GM12878 (cell line): ENCODE measurements around the gene ENOX1. TPM values are rescaled to one million over a fixed set of nuclear protein-coding genes. Genes with fewer than 3 reads are reported as not detected.
A peak's percentile ranks its signal among the peaks of the same experiment; 100 is the strongest.

Experiments
- ATAC-seq: fragments of 200-7000 bp; cut with Tn5 transposase; 3 replicates; pipeline ENCODE4 v1.9.1; 2020; ENCODE audit warnings: mild to moderate bottlenecking, moderate library complexity
- BruUV-seq: library from RNA; stranded (reverse); fragments of 400-500 nt; replicated peaks from 2 replicates; lab custom pipeline; 2021; lab: Mats Ljungman, UMichigan
- CTCF ChIA-PET: fragments of 300-600 bp; sonication (Branson Sonifier 250); formaldehyde crosslinking; extraction: SDS; loops from one replicate; lab custom pipeline; 2021; ENCODE audit warnings: inconsistent platforms; lab: Yijun Ruan, JAX
- POLR2A ChIA-PET: fragments of 350-600 bp; formaldehyde crosslinking; extraction: SDS; loops from one replicate; lab custom pipeline; 2021; ENCODE audit warnings: inconsistent platforms; lab: Charles Lee
- RAD21 ChIA-PET: fragments of 300-600 bp; sonication (Branson Sonifier 250); formaldehyde crosslinking; loops from one replicate; lab custom pipeline; 2023; ENCODE audit warnings: antibody characterized with exemption; ENCODE audit not compliant: unreplicated experiment; lab: Charles Lee
- SMC1A ChIA-PET: fragments of 300-600 bp; sonication (Branson Sonifier 250); formaldehyde crosslinking; loops from one replicate; lab custom pipeline; 2023; ENCODE audit not compliant: unreplicated experiment, uncharacterized antibody; lab: Charles Lee
- DNase-seq: peaks from one replicate; pipeline ENCODE4 v3.0.0-alpha.2; 2011; ENCODE audit warnings: low read depth, low spot score
- FAIRE-seq: peaks from 3 replicates; lab custom pipeline; 2011; peaks lifted over from hg19 to GRCh38; lab: Jason Lieb, UNC
- H2AFZ ChIP-seq: 2 replicates; pipeline ENCODE4 v1.6.0; 2011; ENCODE audit warnings: low read depth, low read length, control low read depth; ENCODE audit not compliant: control insufficient read depth
- H3K27ac ChIP-seq: 2 replicates; pipeline ENCODE4 v1.5.1; 2011; ENCODE audit warnings: control low read depth; ENCODE audit not compliant: control insufficient read depth, insufficient read depth
- H3K27me3 ChIP-seq, 2 experiments: replicated peaks in 1 of 2; 2 replicates each; pipeline versions ENCODE4 v1.6.0 to v1.6.1; 2011; ENCODE audit warnings: low read length in 1 of 2; ENCODE audit not compliant: control insufficient read depth in 2 of 2, insufficient read depth in 2 of 2
- H3K36me3 ChIP-seq, 2 experiments: 2 replicates each; pipeline ENCODE4 v1.5.1; 2011; ENCODE audit warnings: low read length in 1 of 2; ENCODE audit not compliant: control insufficient read depth in 2 of 2, insufficient read depth in 2 of 2
- H3K4me1 ChIP-seq: 2 replicates; pipeline ENCODE4 v1.6.1; 2011; ENCODE audit warnings: mild to moderate bottlenecking, low read length, moderate library complexity, mixed read lengths; ENCODE audit not compliant: control insufficient read depth, insufficient read depth
- H3K4me2 ChIP-seq: 2 replicates; pipeline ENCODE4 v1.6.0; 2011; ENCODE audit warnings: control low read depth; ENCODE audit not compliant: control insufficient read depth, insufficient read depth
- H3K4me3 ChIP-seq: fragments of 200-600 bp; sonication (generic); 2 replicates; pipeline ENCODE4 v1.5.1; 2016
- H3K79me2 ChIP-seq: 2 replicates; pipeline ENCODE4 v1.6.0; 2011; ENCODE audit warnings: low read length; ENCODE audit not compliant: control insufficient read depth, insufficient read depth
- H3K9ac ChIP-seq: 2 replicates; pipeline ENCODE4 v1.8.0; 2011; ENCODE audit warnings: low read length, control low read depth, mixed read lengths; ENCODE audit not compliant: control insufficient read depth, insufficient read depth
- H3K9me3 ChIP-seq: replicated peaks from 3 replicates; pipeline ENCODE4 v1.5.1; 2011; ENCODE audit warnings: mild to moderate bottlenecking, low read length; ENCODE audit not compliant: control insufficient read depth, insufficient read depth
- H4K20me1 ChIP-seq: 2 replicates; pipeline ENCODE4 v1.6.0; 2011; ENCODE audit not compliant: control insufficient read depth, insufficient read depth
- ATF7 ChIP-seq: fragments of 450-650 bp; IDR thresholded peaks from 2 replicates; pipeline ENCODE4 v1.6.1; 2016; ENCODE audit warnings: low read depth, mild to moderate bottlenecking
- BMI1 ChIP-seq: fragments of 450-650 bp; IDR thresholded peaks from 2 replicates; pipeline ENCODE4 v1.6.1; 2016; ENCODE audit warnings: mild to moderate bottlenecking, moderate library complexity, borderline replicate concordance
- EED ChIP-seq: sonication (generic); IDR thresholded peaks from 2 replicates; pipeline ENCODE4 v1.6.1; 2016; ENCODE audit warnings: antibody characterized with exemption, low read depth
- EP300 ChIP-seq, 2 experiments: fragments of 150-350 bp in 1 of 2; IDR thresholded peaks; 2 replicates each; pipeline ENCODE4 v1.6.1; 2011 to 2012; ENCODE audit warnings: low read depth in 2 of 2, low read length in 2 of 2, borderline replicate concordance in 1 of 2, improper control_type of control experiment in 1 of 2, inconsistent platforms in 1 of 2; ENCODE audit not compliant: control insufficient read depth in 1 of 2
- GATAD2B ChIP-seq: fragments of 450-650 bp; conservative IDR thresholded peaks from 2 replicates; pipeline ENCODE4 v1.6.1; 2017; ENCODE audit warnings: low read depth, mild to moderate bottlenecking, moderate library complexity
- HDGF ChIP-seq: fragments of 450-650 bp; IDR thresholded peaks from 2 replicates; pipeline ENCODE4 v1.6.1; 2016; ENCODE audit warnings: antibody characterized with exemption
- IKZF1 ChIP-seq: fragments of 450-650 bp; conservative IDR thresholded peaks from 2 replicates; pipeline ENCODE4 v1.6.1; 2017; ENCODE audit warnings: antibody characterized with exemption, mild to moderate bottlenecking
- MEF2B ChIP-seq: fragments of 450-650 bp; IDR thresholded peaks from 2 replicates; pipeline ENCODE4 v1.6.1; 2018; ENCODE audit warnings: mild to moderate bottlenecking, moderate library complexity; ENCODE audit not compliant: partially characterized antibody, poor library complexity, severe bottlenecking
- MTA2 ChIP-seq: fragments of 450-650 bp; IDR thresholded peaks from 2 replicates; pipeline ENCODE4 v1.6.1; 2016; ENCODE audit warnings: low read depth, mild to moderate bottlenecking, moderate library complexity
- MXI1 ChIP-seq: fragments of 150-350 bp; IDR thresholded peaks from 2 replicates; pipeline ENCODE4 v1.6.1; 2011; ENCODE audit warnings: low read depth, mild to moderate bottlenecking, inconsistent platforms, low read length, improper control_type of control experiment
- NFIC ChIP-seq: IDR thresholded peaks from 2 replicates; pipeline ENCODE4 v1.6.1; 2012; ENCODE audit warnings: low read depth, mild to moderate bottlenecking, inconsistent platforms, low read length, moderate library complexity
- POLR2AphosphoS5 ChIP-seq: IDR thresholded peaks from 2 replicates; pipeline ENCODE4 v1.6.1; 2011; ENCODE audit warnings: mild to moderate bottlenecking, low read length, inconsistent platforms
- SMAD1 ChIP-seq: fragments of 450-650 bp; IDR thresholded peaks from 2 replicates; pipeline ENCODE4 v1.6.1; 2018; ENCODE audit warnings: mild to moderate bottlenecking, low read depth; ENCODE audit not compliant: partially characterized antibody
- SMAD5 ChIP-seq: IDR thresholded peaks from 2 replicates; pipeline ENCODE4 v1.6.1; 2016; ENCODE audit warnings: antibody characterized with exemption, low read depth
- SPI1 ChIP-seq: IDR thresholded peaks from 2 replicates; pipeline ENCODE4 v1.6.1; 2011; ENCODE audit warnings: low read depth, mild to moderate bottlenecking, low read length, moderate library complexity, borderline replicate concordance; ENCODE audit not compliant: insufficient read depth
- ZNF622 ChIP-seq: fragments of 450-650 bp; IDR thresholded peaks from 2 replicates; pipeline ENCODE4 v1.6.1; 2017; ENCODE audit warnings: mild to moderate bottlenecking, inconsistent platforms
- whole genome bisulfite sequencing: methylation state at CpG from one replicate; pipeline ENCODE4 v1.1.6; 2016; ENCODE audit warnings: low lambda C conversion rate; ENCODE audit not compliant: insufficient replicate concordance, insufficient coverage; ENCODE audit errors: missing lambda C conversion rate; 5-methylcytosine and 5-hydroxymethylcytosine counted together
- in situ Hi-C: fragments of 300-500 bp; cut with MboI; formaldehyde crosslinking; loops from 9 replicates; pipeline ENCODE4 v1.14.3; 2018; ENCODE audit warnings: mixed read lengths
- intact Hi-C: fragments of 100-400 bp; cut with micrococcal nuclease; formaldehyde crosslinking; loops from one replicate; pipeline ENCODE4 v1.14.2; 2022; ENCODE audit not compliant: unreplicated experiment
- polyA plus RNA-seq, 11 experiments: library from polyadenylated mRNA; depleted of rRNA in 4 of 11; unstranded in 6 of 11; stranded (reverse) in 5 of 11; fragments of >200 nt; fragmentation: Nextera tagmentation in 4 of 11; fragmentation: Illumina TruSeq in 1 of 11; extraction: Ambion mirVana in 4 of 11; extraction: Trizol in 1 of 11; gene quantifications; 1 replicate in 1 of 11; 2 replicates in 10 of 11; pipeline versions ENCODE4 v1.2.1 to v1.2.3, GENCODE V29; 2011 to 2016; ENCODE audit warnings: inconsistent platforms in 2 of 11, missing spikeins in 2 of 11, low read depth in 1 of 11
- total RNA-seq, 4 experiments: library from RNA; depleted of rRNA in 3 of 4; stranded (reverse); fragments of >200 nt in 3 of 4; fragmentation: Illumina TruSeq in 1 of 4; extraction: Trizol in 1 of 4; gene quantifications; 2 replicates each; pipeline versions ENCODE4 v1.2.1 to v1.2.3, GENCODE V29; 2013 to 2021
- TF ChIP-seq, protein P1 (sequence below): fragments of 450-650 bp; IDR thresholded peaks from 2 replicates; pipeline ENCODE4 v1.6.1; 2017; ENCODE audit warnings: borderline replicate concordance
- TF ChIP-seq, protein P2 (sequence below): fragments of 450-650 bp; IDR thresholded peaks from 2 replicates; pipeline ENCODE4 v1.6.1; 2016; ENCODE audit warnings: mild to moderate bottlenecking
- TF ChIP-seq, protein P3 (sequence below): IDR thresholded peaks from 2 replicates; pipeline ENCODE4 v1.6.1; 2012; ENCODE audit warnings: low read depth, low read length, improper control_type of control experiment
- TF ChIP-seq, protein P4 (sequence below): IDR thresholded peaks from 2 replicates; pipeline ENCODE4 v1.6.1; 2012; ENCODE audit warnings: low read depth, low read length, improper control_type of control experiment

ENOX1 gene
- total and polyA plus RNA-seq, 10 of the 15 experiments (the other 5 are each of a cell fraction or from before 2014, with no cell fraction given): 0.11 to 0.26 (median 0.15) TPM

DNA sequence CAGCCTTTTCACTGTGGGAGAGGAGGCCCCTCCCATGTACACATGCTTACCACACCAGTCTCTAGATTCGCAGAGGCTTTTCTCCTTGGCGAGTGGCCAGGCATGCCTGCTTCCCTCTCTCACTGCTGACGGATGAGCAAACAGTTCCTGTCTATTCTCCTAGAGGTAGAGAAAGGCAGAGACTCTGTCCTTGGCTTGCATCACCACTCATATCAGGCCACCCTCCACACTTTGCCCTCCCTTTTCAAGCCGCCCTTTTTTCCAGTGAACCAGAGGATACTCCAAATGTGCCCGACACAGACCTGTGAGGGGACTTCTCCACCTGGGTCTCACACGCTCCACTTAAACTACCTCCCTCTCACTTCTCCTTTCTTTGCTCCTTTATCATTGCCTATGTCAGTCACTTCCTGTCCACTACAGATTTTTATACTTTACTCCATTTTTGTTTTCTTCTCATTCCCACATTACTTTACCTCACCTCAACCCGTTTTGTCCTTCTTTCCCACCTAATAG lies 478.8 kb downstream of the ENOX1 start:
- ChIA-PET SMC1A (no interaction called here), CTCF (no interaction called here), RAD21 (no interaction called here), POLR2A (no interaction called here)
- Histone ChIP-seq H3K9ac (no peak overlapping the region), H3K9me3 (no peaks in the 10 kb centered on the region; the same call in 2 of the 3 replicates), H3K79me2 (no peaks in the 10 kb centered on the region), H3K4me3 (peak overlapping the region; percentile 22; the same call in 1 of the 2 replicates), H2AFZ (peak overlapping the region; percentile 45), H4K20me1 (no peaks in the 10 kb centered on the region), H3K4me1 (peaks cover 19% of the 10 kb centered on the region), H3K27ac (no peak overlapping the region), H3K4me2 (peak overlapping the region; percentile 23), H3K27me3 (no peaks in the 10 kb centered on the region), H3K36me3 (no peaks in the 10 kb centered on the region)
- DNase-seq (peak; percentile 68), ATAC-seq (peak; percentile 93), FAIRE-seq (no peak)
- 15% methylated on average over 7 of the region's 7 CpGs for WGBS
- no TSS peak for BruUV-seq
- intact Hi-C loops (no loop called here), in situ Hi-C loops (loop anchor here (10.0 kb wide), 1 partner anchor 497 kb away; no protein-coding TSS in a partner anchor)
- TF ChIP-seq HDGF: no peak
- TF ChIP-seq, protein P1, sequence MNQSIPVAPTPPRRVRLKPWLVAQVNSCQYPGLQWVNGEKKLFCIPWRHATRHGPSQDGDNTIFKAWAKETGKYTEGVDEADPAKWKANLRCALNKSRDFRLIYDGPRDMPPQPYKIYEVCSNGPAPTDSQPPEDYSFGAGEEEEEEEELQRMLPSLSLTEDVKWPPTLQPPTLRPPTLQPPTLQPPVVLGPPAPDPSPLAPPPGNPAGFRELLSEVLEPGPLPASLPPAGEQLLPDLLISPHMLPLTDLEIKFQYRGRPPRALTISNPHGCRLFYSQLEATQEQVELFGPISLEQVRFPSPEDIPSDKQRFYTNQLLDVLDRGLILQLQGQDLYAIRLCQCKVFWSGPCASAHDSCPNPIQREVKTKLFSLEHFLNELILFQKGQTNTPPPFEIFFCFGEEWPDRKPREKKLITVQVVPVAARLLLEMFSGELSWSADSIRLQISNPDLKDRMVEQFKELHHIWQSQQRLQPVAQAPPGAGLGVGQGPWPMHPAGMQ: no peak
- TF ChIP-seq BMI1: peak; percentile 58
- TF ChIP-seq EP300 (IDR thresholded peaks at IDR 0.05; ENCODE audit: borderline replicate concordance in 1 of 2, control insufficient read depth in 1 of 2, low read depth in 2 of 2, low read length in 2 of 2): peak; percentile 46 to 70; a peak in 1 of 4 replicates
- TF ChIP-seq MXI1: peak; percentile 59; the same call in 1 of the 2 replicates
- TF ChIP-seq, protein P2, sequence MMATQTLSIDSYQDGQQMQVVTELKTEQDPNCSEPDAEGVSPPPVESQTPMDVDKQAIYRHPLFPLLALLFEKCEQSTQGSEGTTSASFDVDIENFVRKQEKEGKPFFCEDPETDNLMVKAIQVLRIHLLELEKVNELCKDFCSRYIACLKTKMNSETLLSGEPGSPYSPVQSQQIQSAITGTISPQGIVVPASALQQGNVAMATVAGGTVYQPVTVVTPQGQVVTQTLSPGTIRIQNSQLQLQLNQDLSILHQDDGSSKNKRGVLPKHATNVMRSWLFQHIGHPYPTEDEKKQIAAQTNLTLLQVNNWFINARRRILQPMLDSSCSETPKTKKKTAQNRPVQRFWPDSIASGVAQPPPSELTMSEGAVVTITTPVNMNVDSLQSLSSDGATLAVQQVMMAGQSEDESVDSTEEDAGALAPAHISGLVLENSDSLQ: peak; percentile 86
- TF ChIP-seq POLR2AphosphoS5: 0 out of 2 replicates have a peak, but pooled peaks have one; percentile 28
- TF ChIP-seq GATAD2B: peak; percentile 86; the same call in 1 of the 2 replicates
- peak; percentile 56 for TF ChIP-seq ATF7
- no peak for TF ChIP-seq SMAD5
- no peak for TF ChIP-seq ZNF622
- peak; percentile 53 for TF ChIP-seq NFIC
- peak; percentile 94 for TF ChIP-seq SPI1
- TF ChIP-seq MEF2B: peak; percentile 50
- peak; percentile 84 for TF ChIP-seq IKZF1
- TF ChIP-seq, protein P3, sequence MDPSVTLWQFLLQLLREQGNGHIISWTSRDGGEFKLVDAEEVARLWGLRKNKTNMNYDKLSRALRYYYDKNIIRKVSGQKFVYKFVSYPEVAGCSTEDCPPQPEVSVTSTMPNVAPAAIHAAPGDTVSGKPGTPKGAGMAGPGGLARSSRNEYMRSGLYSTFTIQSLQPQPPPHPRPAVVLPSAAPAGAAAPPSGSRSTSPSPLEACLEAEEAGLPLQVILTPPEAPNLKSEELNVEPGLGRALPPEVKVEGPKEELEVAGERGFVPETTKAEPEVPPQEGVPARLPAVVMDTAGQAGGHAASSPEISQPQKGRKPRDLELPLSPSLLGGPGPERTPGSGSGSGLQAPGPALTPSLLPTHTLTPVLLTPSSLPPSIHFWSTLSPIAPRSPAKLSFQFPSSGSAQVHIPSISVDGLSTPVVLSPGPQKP: 0 out of 2 replicates have a peak, but pooled peaks have one; percentile 13
- TF ChIP-seq EED: peak; percentile 76
- TF ChIP-seq, protein P4, sequence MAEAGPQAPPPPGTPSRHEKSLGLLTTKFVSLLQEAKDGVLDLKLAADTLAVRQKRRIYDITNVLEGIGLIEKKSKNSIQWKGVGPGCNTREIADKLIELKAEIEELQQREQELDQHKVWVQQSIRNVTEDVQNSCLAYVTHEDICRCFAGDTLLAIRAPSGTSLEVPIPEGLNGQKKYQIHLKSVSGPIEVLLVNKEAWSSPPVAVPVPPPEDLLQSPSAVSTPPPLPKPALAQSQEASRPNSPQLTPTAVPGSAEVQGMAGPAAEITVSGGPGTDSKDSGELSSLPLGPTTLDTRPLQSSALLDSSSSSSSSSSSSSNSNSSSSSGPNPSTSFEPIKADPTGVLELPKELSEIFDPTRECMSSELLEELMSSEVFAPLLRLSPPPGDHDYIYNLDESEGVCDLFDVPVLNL: no peak
- peak; percentile 78 for TF ChIP-seq SMAD1
- TF ChIP-seq MTA2: peak; percentile 83
